ENCODE results near the gene FAM161B. TPM values are rescaled to one million over a fixed set of nuclear protein-coding genes. Genes with fewer than 3 reads are reported as not detected.
"Not testable (repeated sequence)": the region's sequence is repeated elsewhere in the genome, so short reads cannot be mapped to it uniquely, and the experiment has no call there.

FAM161B gene
- total RNA-seq, 1 experiment from 2014 or later, result 1.8 TPM

- peak; percentile 58 for DNase-seq (ENCODE audit: low read depth)
Measured at GRCh38 chr14:73943083-73943482, 6.8 kb downstream of the FAM161B start.

- DNase-seq (ENCODE audit: low read depth), result no peak
Measured at GRCh38 chr14:73942180-73942579, 7.7 kb downstream of the FAM161B start.

GRCh38 chr14:73937012-73937411 lies 12.9 kb downstream of the FAM161B start:
- DNase-seq (ENCODE audit: low read depth), result no peak

GRCh38 chr14:73936548-73936947 lies 13.3 kb downstream of the FAM161B start:
- no peak for DNase-seq (ENCODE audit: low read depth)

GRCh38 chr14:73935666-73936065 lies 14.2 kb downstream of the FAM161B start:
- DNase-seq (ENCODE audit: low read depth), result peak; percentile 2

- DNase-seq (ENCODE audit: low read depth), result no peak
Measured at GRCh38 chr14:73924337-73924736, 25.6 kb downstream of the FAM161B start.

GRCh38 chr14:73919457-73919856 lies 30.4 kb downstream of the FAM161B start:
- DNase-seq (ENCODE audit: low read depth), result not testable (repeated sequence)

- DNase-seq (ENCODE audit: low read depth), result no peak
Measured at GRCh38 chr14:73916324-73916723, 33.6 kb downstream of the FAM161B start.

GRCh38 chr14:73913256-73913655 lies 36.6 kb downstream of the FAM161B start:
- no peak for DNase-seq (ENCODE audit: low read depth)

GRCh38 chr14:73909681-73910080 lies 40.2 kb downstream of the FAM161B start:
- DNase-seq (ENCODE audit: low read depth), result no peak

- no peak for DNase-seq (ENCODE audit: low read depth)
Measured at GRCh38 chr14:73903028-73903427, 46.9 kb downstream of the FAM161B start.

- DNase-seq (ENCODE audit: low read depth), result no peak
Measured at GRCh38 chr14:73896521-73896920, 53.4 kb downstream of the FAM161B start.

- DNase-seq (ENCODE audit: low read depth), result no peak
Measured at GRCh38 chr14:73895939-73896338, 54.0 kb downstream of the FAM161B start.

- not testable (repeated sequence) for DNase-seq (ENCODE audit: low read depth)
Measured at GRCh38 chr14:73894180-73894687, 55.7 kb downstream of the FAM161B start.

- no peak for DNase-seq (ENCODE audit: low read depth)
Measured at GRCh38 chr14:73889376-73889775, 60.5 kb downstream of the FAM161B start.

GRCh38 chr14:73888971-73889370 lies 60.9 kb downstream of the FAM161B start:
- DNase-seq (ENCODE audit: low read depth), result no peak

- DNase-seq (ENCODE audit: low read depth), result no peak
Measured at GRCh38 chr14:73888460-73888725, 61.5 kb downstream of the FAM161B start.

GRCh38 chr14:73887694-73888459 lies 62.0 kb downstream of the FAM161B start:
- DNase-seq (ENCODE audit: low read depth), result no peak

- no peak for DNase-seq (ENCODE audit: low read depth)
Measured at GRCh38 chr14:73887318-73887616, 62.6 kb downstream of the FAM161B start.

GRCh38 chr14:73886449-73887317 lies 63.2 kb downstream of the FAM161B start, which contains the start of gene ZNF410:
Gene ZNF410, plus strand, starts transcription at chr14:73886859. Its CDS starts 5,317 bp downstream, at chr14:73892176.
- peak; percentile 96 for DNase-seq (ENCODE audit: low read depth)

- DNase-seq (ENCODE audit: low read depth), result no peak
Measured at GRCh38 chr14:73884438-73885190, 65.3 kb downstream of the FAM161B start.
